ENCODE data around the gene POP4.

The POP4 gene

GRCh38 chr19:29614780-29615179 lies 8.7 kb downstream of the POP4 start:
- H3K36me3 ChIP-seq (ENCODE audit: insufficient read depth, low read depth, low read length), result peaks cover 37% of the 10 kb centered on the region

GRCh38 chr19:29615891-29616425 lies 9.9 kb downstream of the POP4 start:
- peaks cover 37% of the 10 kb centered on the region for H3K36me3 ChIP-seq (ENCODE audit: insufficient read depth, low read depth, low read length)
- H3K4me1 ChIP-seq (ENCODE audit: insufficient read depth, low read length), result no peaks in the 10 kb centered on the region
- H3K4me3 ChIP-seq (ENCODE audit: low read length), result no peak overlapping the region

More at GRCh38 chr19:29614780-29615179, 8.7 kb downstream of the POP4 start:
- H3K4me3 ChIP-seq (ENCODE audit: low read length), result no peak overlapping the region
- H3K27ac ChIP-seq (ENCODE audit: low read length), result no peak overlapping the region
- H3K9ac ChIP-seq (ENCODE audit: low read depth, low read length), result no peak overlapping the region
- H3K27me3 ChIP-seq (ENCODE audit: insufficient read depth, low read length), result no peaks in the 10 kb centered on the region
- H3K4me1 ChIP-seq (ENCODE audit: insufficient read depth, low read length), result no peaks in the 10 kb centered on the region
- no peaks in the 10 kb centered on the region for H3K9me3 ChIP-seq (ENCODE audit: insufficient read depth, low read depth, low read length)

GRCh38 chr19:29616541-29616940 lies 10.5 kb downstream of the POP4 start:
- Histone ChIP-seq H3K4me3 (ENCODE audit: low read length) (no peak overlapping the region), H3K4me1 (ENCODE audit: insufficient read depth, low read length) (no peaks in the 10 kb centered on the region), H3K27ac (ENCODE audit: low read length) (no peak overlapping the region), H3K9ac (ENCODE audit: low read depth, low read length) (no peak overlapping the region), H3K36me3 (ENCODE audit: insufficient read depth, low read depth, low read length) (peaks cover 34% of the 10 kb centered on the region), H3K27me3 (ENCODE audit: insufficient read depth, low read length) (no peaks in the 10 kb centered on the region; the same call in 1 of the 2 replicates), H3K9me3 (ENCODE audit: insufficient read depth, low read depth, low read length) (no peaks in the 10 kb centered on the region)

More at GRCh38 chr19:29615891-29616425, 9.9 kb downstream of the POP4 start:
- Histone ChIP-seq H3K27me3 (ENCODE audit: insufficient read depth, low read length) (no peaks in the 10 kb centered on the region; the same call in 1 of the 2 replicates), H3K9ac (ENCODE audit: low read depth, low read length) (no peak overlapping the region), H3K9me3 (ENCODE audit: insufficient read depth, low read depth, low read length) (no peaks in the 10 kb centered on the region), H3K27ac (ENCODE audit: low read length) (no peak overlapping the region)

GRCh38 chr19:29617366-29618266 lies 11.5 kb downstream of the POP4 start:
- Histone ChIP-seq H3K27me3 (ENCODE audit: insufficient read depth, low read length) (no peaks in the 10 kb centered on the region; the same call in 1 of the 2 replicates), H3K27ac (ENCODE audit: low read length) (no peak overlapping the region), H3K36me3 (ENCODE audit: insufficient read depth, low read depth, low read length) (peaks cover 24% of the 10 kb centered on the region), H3K9me3 (ENCODE audit: insufficient read depth, low read depth, low read length) (no peaks in the 10 kb centered on the region), H3K9ac (ENCODE audit: low read depth, low read length) (no peak overlapping the region), H3K4me1 (ENCODE audit: insufficient read depth, low read length) (no peaks in the 10 kb centered on the region), H3K4me3 (ENCODE audit: low read length) (no peak overlapping the region)

- Histone ChIP-seq H3K27me3 (ENCODE audit: insufficient read depth, low read length) (no peaks in the 10 kb centered on the region; the same call in 1 of the 2 replicates), H3K4me3 (ENCODE audit: low read length) (no peak overlapping the region), H3K9ac (ENCODE audit: low read depth, low read length) (no peak overlapping the region), H3K36me3 (ENCODE audit: insufficient read depth, low read depth, low read length) (peaks cover 15% of the 10 kb centered on the region; the same call in 1 of the 2 replicates), H3K4me1 (ENCODE audit: insufficient read depth, low read length) (no peaks in the 10 kb centered on the region), H3K9me3 (ENCODE audit: insufficient read depth, low read depth, low read length) (no peaks in the 10 kb centered on the region), H3K27ac (ENCODE audit: low read length) (no peak overlapping the region)
Observed at GRCh38 chr19:29618434-29618833, 12.4 kb downstream of the POP4 start.

- Histone ChIP-seq H3K27ac (ENCODE audit: low read length) (no peak overlapping the region), H3K4me3 (ENCODE audit: low read length) (no peak overlapping the region), H3K27me3 (ENCODE audit: insufficient read depth, low read length) (no peaks in the 10 kb centered on the region; the same call in 1 of the 2 replicates), H3K9me3 (ENCODE audit: insufficient read depth, low read depth, low read length) (no peaks in the 10 kb centered on the region), H3K4me1 (ENCODE audit: insufficient read depth, low read length) (no peaks in the 10 kb centered on the region), H3K9ac (ENCODE audit: low read depth, low read length) (no peak overlapping the region), H3K36me3 (ENCODE audit: insufficient read depth, low read depth, low read length) (peaks cover 11% of the 10 kb centered on the region; the same call in 1 of the 2 replicates)
Observed at GRCh38 chr19:29618871-29619270, 12.8 kb downstream of the POP4 start.

- Histone ChIP-seq H3K9ac (ENCODE audit: low read depth, low read length) (no peak overlapping the region), H3K9me3 (ENCODE audit: insufficient read depth, low read depth, low read length) (no peaks in the 10 kb centered on the region), H3K27me3 (ENCODE audit: insufficient read depth, low read length) (no peaks in the 10 kb centered on the region; the same call in 1 of the 2 replicates), H3K4me3 (ENCODE audit: low read length) (no peak overlapping the region), H3K36me3 (ENCODE audit: insufficient read depth, low read depth, low read length) (no peaks in the 10 kb centered on the region), H3K27ac (ENCODE audit: low read length) (no peak overlapping the region), H3K4me1 (ENCODE audit: insufficient read depth, low read length) (no peaks in the 10 kb centered on the region; the same call in 1 of the 2 replicates)
Observed at GRCh38 chr19:29620931-29621351, 14.9 kb downstream of the POP4 start.

GRCh38 chr19:29622166-29623070 lies 16.3 kb downstream of the POP4 start:
- H3K4me3 ChIP-seq (ENCODE audit: low read length), result no peak overlapping the region
- no peaks in the 10 kb centered on the region; the same call in 1 of the 2 replicates for H3K4me1 ChIP-seq (ENCODE audit: insufficient read depth, low read length)
- H3K36me3 ChIP-seq (ENCODE audit: insufficient read depth, low read depth, low read length), result no peaks in the 10 kb centered on the region
- H3K27me3 ChIP-seq (ENCODE audit: insufficient read depth, low read length), result no peaks in the 10 kb centered on the region; the same call in 1 of the 2 replicates
- H3K9ac ChIP-seq (ENCODE audit: low read depth, low read length), result no peak overlapping the region
- no peak overlapping the region for H3K27ac ChIP-seq (ENCODE audit: low read length)
- no peaks in the 10 kb centered on the region for H3K9me3 ChIP-seq (ENCODE audit: insufficient read depth, low read depth, low read length)

- no peaks in the 10 kb centered on the region; the same call in 1 of the 2 replicates for H3K27me3 ChIP-seq (ENCODE audit: insufficient read depth, low read length)
- H3K27ac ChIP-seq (ENCODE audit: low read length), result no peak overlapping the region
- no peak overlapping the region for H3K9ac ChIP-seq (ENCODE audit: low read depth, low read length)
- no peaks in the 10 kb centered on the region; the same call in 1 of the 2 replicates for H3K4me1 ChIP-seq (ENCODE audit: insufficient read depth, low read length)
- H3K9me3 ChIP-seq (ENCODE audit: insufficient read depth, low read depth, low read length), result no peaks in the 10 kb centered on the region
- no peaks in the 10 kb centered on the region for H3K36me3 ChIP-seq (ENCODE audit: insufficient read depth, low read depth, low read length)
- H3K4me3 ChIP-seq (ENCODE audit: low read length), result no peak overlapping the region
Observed at GRCh38 chr19:29623726-29624488, 17.8 kb downstream of the POP4 start.

GRCh38 chr19:29624489-29625185 lies 18.6 kb downstream of the POP4 start:
- Histone ChIP-seq H3K36me3 (ENCODE audit: insufficient read depth, low read depth, low read length) (no peaks in the 10 kb centered on the region), H3K4me3 (ENCODE audit: low read length) (no peak overlapping the region), H3K27me3 (ENCODE audit: insufficient read depth, low read length) (no peaks in the 10 kb centered on the region; the same call in 1 of the 2 replicates), H3K27ac (ENCODE audit: low read length) (no peak overlapping the region), H3K9ac (ENCODE audit: low read depth, low read length) (no peak overlapping the region), H3K9me3 (ENCODE audit: insufficient read depth, low read depth, low read length) (no peaks in the 10 kb centered on the region), H3K4me1 (ENCODE audit: insufficient read depth, low read length) (no peaks in the 10 kb centered on the region; the same call in 1 of the 2 replicates)

All from iPS-20b (cell line).